Measurements from ENCODE around the gene EPHB6.

Gene EPHB6

GRCh38 chr7:142885311-142886230 lies 30.7 kb downstream of the EPHB6 start, which contains the start of gene TRPV6:
Gene TRPV6, minus strand, starts transcription at chr7:142885745.
- Histone ChIP-seq H3K36me3 (ENCODE audit: control insufficient read depth, insufficient read depth, low read length) (no peaks in the 10 kb centered on the region), H3K27me3 (ENCODE audit: control insufficient read depth, insufficient read depth, low read length) (no peaks in the 10 kb centered on the region), H3K9me3 (ENCODE audit: control insufficient read depth, insufficient read depth, low read length) (no peaks in the 10 kb centered on the region), H3K27ac (ENCODE audit: low read length) (no peak within 1 kb of the TSS), H3K4me3 (ENCODE audit: low read length) (no peak within 1 kb of the TSS), H3K4me1 (ENCODE audit: control insufficient read depth, insufficient read depth, low read length) (no peaks in the 10 kb centered on the region; the same call in 1 of the 2 replicates)
- DNase-seq (ENCODE audit: low read depth, low spot score), result peak; percentile 52
- WGBS (ENCODE audit: insufficient coverage, insufficient read length), result no CpG with 5 or more reads among the region's 16 CpGs

DNA sequence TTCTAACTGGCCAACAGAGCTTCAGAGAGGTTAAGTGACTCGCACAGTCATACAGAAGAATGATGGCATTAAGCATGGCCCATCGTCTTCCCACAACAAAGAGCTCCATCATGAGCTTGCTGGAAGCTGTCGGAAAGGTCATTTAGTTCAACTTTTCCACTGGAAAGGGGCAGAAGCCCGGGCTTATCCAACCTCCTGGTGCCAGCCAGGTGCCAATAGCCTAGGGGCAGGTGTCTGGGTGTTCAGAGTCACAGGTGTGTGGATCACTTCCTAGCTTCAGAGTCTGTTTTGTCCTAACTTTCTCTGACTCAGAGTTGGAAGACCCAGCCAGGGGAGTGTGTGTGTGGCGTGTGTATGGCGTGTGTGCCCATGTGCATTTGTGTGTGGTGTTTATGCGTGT lies 32.0 kb downstream of the EPHB6 start:
- Histone ChIP-seq H3K27ac (ENCODE audit: low read length) (no peak overlapping the region), H3K36me3 (ENCODE audit: control insufficient read depth, insufficient read depth, low read length) (no peaks in the 10 kb centered on the region), H3K9me3 (ENCODE audit: control insufficient read depth, insufficient read depth, low read length) (no peaks in the 10 kb centered on the region), H3K27me3 (ENCODE audit: control insufficient read depth, insufficient read depth, low read length) (no peaks in the 10 kb centered on the region), H3K4me3 (ENCODE audit: low read length) (no peak overlapping the region), H3K4me1 (ENCODE audit: control insufficient read depth, insufficient read depth, low read length) (no peaks in the 10 kb centered on the region; the same call in 1 of the 2 replicates)
- WGBS (ENCODE audit: insufficient coverage, insufficient read length), result no CpG with 5 or more reads among the region's 7 CpGs
- DNase-seq (ENCODE audit: low read depth, low spot score), result no peak

GRCh38 chr7:142887282-142888015 lies 32.6 kb downstream of the EPHB6 start:
- DNase-seq (ENCODE audit: low read depth, low spot score), result no peak
- 100% methylated on average over 4 of the region's 12 CpGs for WGBS (ENCODE audit: insufficient coverage, insufficient read length)
- no peak overlapping the region for H3K27ac ChIP-seq (ENCODE audit: low read length)
- no peak overlapping the region for H3K4me3 ChIP-seq (ENCODE audit: low read length)
- no peaks in the 10 kb centered on the region; the same call in 1 of the 2 replicates for H3K4me1 ChIP-seq (ENCODE audit: control insufficient read depth, insufficient read depth, low read length)
- H3K27me3 ChIP-seq (ENCODE audit: control insufficient read depth, insufficient read depth, low read length), result no peaks in the 10 kb centered on the region
- H3K9me3 ChIP-seq (ENCODE audit: control insufficient read depth, insufficient read depth, low read length), result no peaks in the 10 kb centered on the region
- H3K36me3 ChIP-seq (ENCODE audit: control insufficient read depth, insufficient read depth, low read length), result no peaks in the 10 kb centered on the region

DNA sequence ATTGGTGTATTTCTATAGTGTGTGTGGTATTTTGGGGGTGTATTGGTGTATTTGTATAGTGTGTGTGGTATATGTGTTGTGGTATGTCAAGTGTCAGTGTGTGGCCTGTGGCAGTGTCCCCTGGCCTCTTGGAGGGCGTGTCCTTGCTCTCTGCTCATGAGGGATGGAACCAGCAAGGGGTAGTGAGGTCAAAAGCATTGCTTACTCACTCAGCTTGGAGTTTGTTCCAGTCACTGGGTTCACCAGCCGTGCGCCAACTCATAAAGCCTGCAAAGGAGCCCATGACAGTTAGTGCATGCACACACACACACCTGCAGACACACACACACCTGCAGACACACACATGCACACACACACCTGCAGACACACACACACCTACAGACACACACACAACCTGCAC lies 34.9 kb downstream of the EPHB6 start:
- Histone ChIP-seq H3K36me3 (ENCODE audit: control insufficient read depth, insufficient read depth, low read length) (no peaks in the 10 kb centered on the region), H3K9me3 (ENCODE audit: control insufficient read depth, insufficient read depth, low read length) (no peaks in the 10 kb centered on the region), H3K4me3 (ENCODE audit: low read length) (no peak overlapping the region), H3K4me1 (ENCODE audit: control insufficient read depth, insufficient read depth, low read length) (no peaks in the 10 kb centered on the region; the same call in 1 of the 2 replicates), H3K27me3 (ENCODE audit: control insufficient read depth, insufficient read depth, low read length) (no peaks in the 10 kb centered on the region), H3K27ac (ENCODE audit: low read length) (no peak overlapping the region)
- WGBS (ENCODE audit: insufficient coverage, insufficient read length), result no CpG with 5 or more reads among the region's 3 CpGs
- DNase-seq (ENCODE audit: low read depth, low spot score), result no peak

DNA sequence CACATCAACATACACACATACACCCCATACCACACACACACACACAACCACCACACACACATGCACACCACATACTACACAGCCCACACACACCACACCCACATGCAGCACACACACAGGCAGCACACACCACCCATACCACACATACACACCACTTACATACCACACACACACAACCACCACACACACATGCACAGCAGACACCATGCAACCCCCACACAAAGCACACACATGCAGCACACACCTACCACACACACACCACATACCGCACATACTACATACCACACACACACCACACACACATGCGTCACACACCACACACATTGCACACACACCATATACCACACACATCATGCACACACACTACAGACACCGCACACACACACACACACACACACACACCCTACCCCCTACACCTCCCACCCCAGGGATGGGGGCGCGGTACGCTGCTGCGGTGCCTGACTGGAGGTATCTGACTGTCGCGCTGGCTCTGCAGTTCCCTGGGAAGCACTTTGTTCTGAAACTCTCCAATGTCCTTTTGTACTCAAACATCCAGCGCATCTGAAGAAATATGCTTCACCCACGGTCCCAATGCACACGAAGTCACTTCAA lies 36.1 kb downstream of the EPHB6 start:
- Histone ChIP-seq H3K4me1 (ENCODE audit: control insufficient read depth, insufficient read depth, low read length) (no peaks in the 10 kb centered on the region), H3K9me3 (ENCODE audit: control insufficient read depth, insufficient read depth, low read length) (no peaks in the 10 kb centered on the region), H3K27me3 (ENCODE audit: control insufficient read depth, insufficient read depth, low read length) (no peaks in the 10 kb centered on the region), H3K27ac (ENCODE audit: low read length) (no peak overlapping the region), H3K4me3 (ENCODE audit: low read length) (no peak overlapping the region), H3K36me3 (ENCODE audit: control insufficient read depth, insufficient read depth, low read length) (no peaks in the 10 kb centered on the region)
- 100% methylated on average over 1 of the region's 12 CpGs for WGBS (ENCODE audit: insufficient coverage, insufficient read length)
- no peak for DNase-seq (ENCODE audit: low read depth, low spot score)

- WGBS (ENCODE audit: insufficient coverage, insufficient read length), result no CpG with 5 or more reads among the region's 10 CpGs
- H3K9me3 ChIP-seq (ENCODE audit: control insufficient read depth, insufficient read depth, low read length), result no peaks in the 10 kb centered on the region
- no peaks in the 10 kb centered on the region for H3K4me1 ChIP-seq (ENCODE audit: control insufficient read depth, insufficient read depth, low read length)
- no peaks in the 10 kb centered on the region for H3K36me3 ChIP-seq (ENCODE audit: control insufficient read depth, insufficient read depth, low read length)
- H3K27me3 ChIP-seq (ENCODE audit: control insufficient read depth, insufficient read depth, low read length), result no peaks in the 10 kb centered on the region
- H3K27ac ChIP-seq (ENCODE audit: low read length), result no peak overlapping the region
- no peak for DNase-seq (ENCODE audit: low read depth, low spot score)
- no peak overlapping the region for H3K4me3 ChIP-seq (ENCODE audit: low read length)
These were observed 36.7 kb downstream of the EPHB6 start for GRCh38 chr7:142891490-142892082.

DNA sequence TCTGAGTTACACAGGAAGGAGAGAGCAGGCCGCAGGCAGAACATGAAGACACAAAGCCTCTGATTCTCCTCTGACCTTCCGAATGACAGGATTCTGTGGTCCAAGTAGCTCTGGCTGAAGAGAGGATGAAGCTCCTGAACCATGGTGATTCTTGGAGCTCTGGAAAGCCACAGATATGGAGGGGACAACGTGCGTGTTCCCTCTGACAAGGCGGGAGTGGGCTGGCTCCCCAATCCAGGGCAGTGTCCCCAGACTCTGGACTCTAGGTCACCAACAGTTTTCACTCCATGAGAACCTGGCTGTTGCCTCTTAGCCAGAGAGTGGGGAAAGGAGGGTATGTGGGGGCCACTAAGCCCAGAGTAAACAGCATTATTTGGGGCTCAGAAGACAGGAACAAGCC lies 38.1 kb downstream of the EPHB6 start:
- no peak overlapping the region for H3K27ac ChIP-seq (ENCODE audit: low read length)
- H3K4me3 ChIP-seq (ENCODE audit: low read length), result no peak overlapping the region
- no peaks in the 10 kb centered on the region for H3K36me3 ChIP-seq (ENCODE audit: control insufficient read depth, insufficient read depth, low read length)
- no peak for DNase-seq (ENCODE audit: low read depth, low spot score)
- no peaks in the 10 kb centered on the region for H3K27me3 ChIP-seq (ENCODE audit: control insufficient read depth, insufficient read depth, low read length)
- no CpG with 5 or more reads among the region's 5 CpGs for WGBS (ENCODE audit: insufficient coverage, insufficient read length)
- no peaks in the 10 kb centered on the region for H3K9me3 ChIP-seq (ENCODE audit: control insufficient read depth, insufficient read depth, low read length)
- H3K4me1 ChIP-seq (ENCODE audit: control insufficient read depth, insufficient read depth, low read length), result no peaks in the 10 kb centered on the region

GRCh38 chr7:142894112-142894984 lies 39.5 kb downstream of the EPHB6 start:
- H3K4me3 ChIP-seq (ENCODE audit: low read length), result no peak overlapping the region
- WGBS (ENCODE audit: insufficient coverage, insufficient read length), result no CpG with 5 or more reads among the region's 12 CpGs
- H3K27me3 ChIP-seq (ENCODE audit: control insufficient read depth, insufficient read depth, low read length), result no peaks in the 10 kb centered on the region
- no peaks in the 10 kb centered on the region for H3K9me3 ChIP-seq (ENCODE audit: control insufficient read depth, insufficient read depth, low read length)
- H3K4me1 ChIP-seq (ENCODE audit: control insufficient read depth, insufficient read depth, low read length), result no peaks in the 10 kb centered on the region
- DNase-seq (ENCODE audit: low read depth, low spot score), result no peak
- H3K36me3 ChIP-seq (ENCODE audit: control insufficient read depth, insufficient read depth, low read length), result no peaks in the 10 kb centered on the region
- no peak overlapping the region for H3K27ac ChIP-seq (ENCODE audit: low read length)

GRCh38 chr7:142894985-142895593 lies 40.2 kb downstream of the EPHB6 start:
- H3K36me3 ChIP-seq (ENCODE audit: control insufficient read depth, insufficient read depth, low read length), result no peaks in the 10 kb centered on the region
- no peak overlapping the region for H3K4me3 ChIP-seq (ENCODE audit: low read length)
- no peaks in the 10 kb centered on the region for H3K27me3 ChIP-seq (ENCODE audit: control insufficient read depth, insufficient read depth, low read length)
- no peaks in the 10 kb centered on the region for H3K9me3 ChIP-seq (ENCODE audit: control insufficient read depth, insufficient read depth, low read length)
- H3K27ac ChIP-seq (ENCODE audit: low read length), result no peak overlapping the region
- DNase-seq (ENCODE audit: low read depth, low spot score), result no peak
- WGBS (ENCODE audit: insufficient coverage, insufficient read length), result no CpG with 5 or more reads among the region's 6 CpGs
- H3K4me1 ChIP-seq (ENCODE audit: control insufficient read depth, insufficient read depth, low read length), result no peaks in the 10 kb centered on the region
